Measurements from ENCODE around the gene RAB43.
"Not testable (repeated sequence)": the region's sequence is repeated elsewhere in the genome, so short reads cannot be mapped to it uniquely, and the experiment has no call there.

The RAB43 gene

GRCh38 chr3:129087138-129087702, 34.4 kb downstream of the RAB43 start:
- FAIRE-seq: no peak

GRCh38 chr3:129085818-129086217, 35.8 kb downstream of the RAB43 start:
- FAIRE-seq: no peak

GRCh38 chr3:129085165-129085715, 36.4 kb downstream of the RAB43 start:
- no peak for FAIRE-seq

- FAIRE-seq: no peak
These were observed 37.1 kb downstream of the RAB43 start for GRCh38 chr3:129084501-129084900.

- no peak for FAIRE-seq
These were observed 39.6 kb downstream of the RAB43 start for GRCh38 chr3:129082026-129082425.

- no peak for FAIRE-seq
These were observed 40.1 kb downstream of the RAB43 start for GRCh38 chr3:129081503-129081902.

- no peak for FAIRE-seq
These were observed 43.1 kb downstream of the RAB43 start for GRCh38 chr3:129078510-129078909.

- FAIRE-seq: no peak
These were observed 44.4 kb downstream of the RAB43 start for GRCh38 chr3:129077222-129077621.

- FAIRE-seq: no peak
These were observed 51.3 kb downstream of the RAB43 start for GRCh38 chr3:129070086-129070885.

- not testable (repeated sequence) for FAIRE-seq
These were observed 52.1 kb downstream of the RAB43 start for GRCh38 chr3:129069313-129070085.

GRCh38 chr3:129068291-129068886, 53.2 kb downstream of the RAB43 start:
- FAIRE-seq: no peak

GRCh38 chr3:129067719-129068118, 53.9 kb downstream of the RAB43 start:
- not testable (repeated sequence) for FAIRE-seq

- no peak for FAIRE-seq
These were observed 55.9 kb downstream of the RAB43 start for GRCh38 chr3:129065720-129066073.

GRCh38 chr3:129065016-129065719, 56.4 kb downstream of the RAB43 start:
- FAIRE-seq: no peak

GRCh38 chr3:129063841-129064482, 57.6 kb downstream of the RAB43 start:
- FAIRE-seq: no peak

GRCh38 chr3:129063091-129063640, 58.4 kb downstream of the RAB43 start:
- FAIRE-seq: no peak

- FAIRE-seq: no peak
These were observed 59.4 kb downstream of the RAB43 start for GRCh38 chr3:129061888-129062834.

GRCh38 chr3:129061023-129061887, 60.3 kb downstream of the RAB43 start:
- no peak for FAIRE-seq

- FAIRE-seq: no peak
These were observed 61.2 kb downstream of the RAB43 start, which contains the start of gene GP9 for GRCh38 chr3:129060276-129061022. Gene GP9 (plus strand): TSS chr3:129060779. CDS start chr3:129061740, 961 bp downstream.
